ENCODE results near the gene ACOX1.

GRCh38 chr17:75913537-75914210 is 65.3 kb downstream of the ACOX1 start:
- no peak for TF ChIP-seq CTCF (IDR thresholded peaks at IDR 0.05)
- no peak for TF ChIP-seq POLR2A (IDR thresholded peaks at IDR 0.05; ENCODE audit: low read depth)

Data from esophagus muscularis mucosa (tissue), 3 donors.